H9 (cell line): Measurements from ENCODE around the gene FXYD2. TPM values are rescaled to one million over a fixed set of nuclear protein-coding genes. Genes with fewer than 3 reads are reported as not detected.

ENCODE experiments used
- DNase-seq: peaks from one replicate; pipeline ENCODE4 v3.0.0-alpha.2; 2017
- H2AFZ ChIP-seq: one replicate; pipeline ENCODE4 v1.6.1; 2013; ENCODE audit warnings: mild to moderate bottlenecking, low read length, control low read depth, moderate library complexity
- H2AK5ac ChIP-seq: 2 replicates; pipeline ENCODE4 v1.6.1; 2013; ENCODE audit warnings: low read length, control low read depth, mixed read lengths; ENCODE audit not compliant: insufficient read length
- H2BK120ac ChIP-seq: one replicate; pipeline ENCODE4 v1.6.1; 2013; ENCODE audit warnings: low read depth, mild to moderate bottlenecking, low read length, control low read depth, inconsistent platforms; ENCODE audit not compliant: poor library complexity, severe bottlenecking
- H2BK12ac ChIP-seq: 2 replicates; pipeline ENCODE4 v1.6.1; 2013; ENCODE audit warnings: low read length, control low read depth, mixed read lengths, low read depth; ENCODE audit not compliant: insufficient read length
- H2BK15ac ChIP-seq: 2 replicates; pipeline ENCODE4 v1.6.1; 2013; ENCODE audit warnings: low read depth, low read length, control low read depth
- H2BK20ac ChIP-seq: one replicate; pipeline ENCODE4 v1.6.1; 2013; ENCODE audit warnings: low read depth, mild to moderate bottlenecking, low read length, control low read depth, inconsistent platforms; ENCODE audit not compliant: poor library complexity, severe bottlenecking
- H2BK5ac ChIP-seq: 2 replicates; pipeline ENCODE4 v1.6.1; 2013; ENCODE audit warnings: low read length, control low read depth, mixed read lengths; ENCODE audit not compliant: insufficient read length
- H3K14ac ChIP-seq: 2 replicates; pipeline ENCODE4 v1.6.1; 2013; ENCODE audit warnings: low read length, control low read depth; ENCODE audit not compliant: insufficient read depth
- H3K18ac ChIP-seq: 2 replicates; pipeline ENCODE4 v1.6.1; 2013; ENCODE audit warnings: low read depth, mild to moderate bottlenecking, mixed read lengths, low read length, control low read depth; ENCODE audit not compliant: insufficient read length
- H3K23ac ChIP-seq: 2 replicates; pipeline ENCODE4 v1.6.1; 2013; ENCODE audit warnings: low read length, control low read depth, mixed read lengths, low read depth; ENCODE audit not compliant: insufficient read length
- H3K23me2 ChIP-seq: 2 replicates; pipeline ENCODE4 v1.6.1; 2013; ENCODE audit warnings: low read depth, mild to moderate bottlenecking, mixed read lengths, low read length, control low read depth; ENCODE audit not compliant: insufficient read length, poor library complexity, severe bottlenecking
- H3K27ac ChIP-seq: 2 replicates; pipeline ENCODE4 v1.5.1; 2013; ENCODE audit warnings: low read length, control low read depth, mixed read lengths, low read depth; ENCODE audit not compliant: insufficient read length
- H3K27me3 ChIP-seq: 2 replicates; pipeline ENCODE4 v1.6.1; 2013; ENCODE audit warnings: low read length, control low read depth, inconsistent platforms; ENCODE audit not compliant: insufficient read depth
- H3K4ac ChIP-seq: 2 replicates; pipeline ENCODE4 v1.6.1; 2013; ENCODE audit warnings: low read depth, mild to moderate bottlenecking, control low read depth, inconsistent platforms, low read length, moderate library complexity
- H3K4me1 ChIP-seq: 2 replicates; pipeline ENCODE4 v1.6.1; 2013; ENCODE audit warnings: low read length, control low read depth, inconsistent platforms; ENCODE audit not compliant: insufficient read depth
- H3K4me2 ChIP-seq: 2 replicates; pipeline ENCODE4 v1.6.1; 2013; ENCODE audit warnings: low read length, control low read depth, mixed read lengths; ENCODE audit not compliant: insufficient read length, insufficient read depth
- H3K56ac ChIP-seq: 2 replicates; pipeline ENCODE4 v1.6.1; 2013; ENCODE audit warnings: low read depth, mild to moderate bottlenecking, mixed read lengths, low read length, control low read depth; ENCODE audit not compliant: insufficient read length
- H3K79me1 ChIP-seq: 2 replicates; pipeline ENCODE4 v1.6.1; 2013; ENCODE audit warnings: low read depth, mild to moderate bottlenecking, moderate library complexity, low read length, control low read depth, inconsistent platforms; ENCODE audit not compliant: insufficient read depth, poor library complexity, severe bottlenecking
- H3K79me2 ChIP-seq: 2 replicates; pipeline ENCODE4 v1.6.1; 2013; ENCODE audit warnings: low read length, control low read depth, inconsistent platforms; ENCODE audit not compliant: insufficient read depth
- H3K9ac ChIP-seq: 2 replicates; pipeline ENCODE4 v1.6.1; 2013; ENCODE audit warnings: low read length, control low read depth, mixed read lengths; ENCODE audit not compliant: insufficient read length; ENCODE audit errors: extremely low read depth
- H3K9me3 ChIP-seq: one replicate; pipeline ENCODE4 v1.6.1; 2013; ENCODE audit warnings: low read depth, low read length, inconsistent platforms; ENCODE audit not compliant: control insufficient read depth
- H3T11ph ChIP-seq: one replicate; pipeline ENCODE4 v1.6.1; 2013; ENCODE audit warnings: mild to moderate bottlenecking, low read length, control low read depth, inconsistent platforms
- H4K20me1 ChIP-seq: one replicate; pipeline ENCODE4 v1.6.1; 2013; ENCODE audit not compliant: control insufficient read depth, insufficient read length, insufficient read depth
- H4K5ac ChIP-seq: 2 replicates; pipeline ENCODE4 v1.6.1; 2013; ENCODE audit warnings: low read depth, mild to moderate bottlenecking, mixed read lengths, low read length, control low read depth; ENCODE audit not compliant: insufficient read length
- H4K8ac ChIP-seq: replicated peaks from 2 replicates; pipeline ENCODE4 v1.6.1; 2013; ENCODE audit warnings: low read length, control low read depth, mixed read lengths, low read depth; ENCODE audit not compliant: insufficient read length
- H4K91ac ChIP-seq: 2 replicates; pipeline ENCODE4 v1.6.1; 2013; ENCODE audit warnings: low read depth, mild to moderate bottlenecking, moderate library complexity, mixed read lengths, low read length, control low read depth; ENCODE audit not compliant: insufficient read length
- H3K27ac Mint-ChIP-seq, 3 experiments: 2 replicates in 2 of 3; 3 replicates in 1 of 3; pipeline ENCODE4 v1.8.0; 2020 to 2021; ENCODE audit warnings: mixed read lengths in 3 of 3, mild to moderate bottlenecking in 1 of 3, moderate library complexity in 1 of 3
- H3K27me3 Mint-ChIP-seq: 2 replicates; pipeline ENCODE4 v1.8.0; 2021; ENCODE audit warnings: low read depth, mild to moderate bottlenecking, moderate library complexity, mixed read lengths
- H3K36me3 Mint-ChIP-seq, 3 experiments: 2 replicates in 2 of 3; 3 replicates in 1 of 3; pipeline ENCODE4 v1.8.0; 2020 to 2021; ENCODE audit warnings: low read depth in 3 of 3, mixed read lengths in 3 of 3; ENCODE audit not compliant: insufficient read depth in 1 of 3
- H3K4me1 Mint-ChIP-seq, 2 experiments: 2 replicates each; pipeline ENCODE4 v1.8.0; 2020; ENCODE audit warnings: mixed read lengths in 2 of 2
- H3K4me3 Mint-ChIP-seq, 2 experiments: 2 replicates in 1 of 2; 3 replicates in 1 of 2; pipeline ENCODE4 v1.8.0; 2020 to 2021; ENCODE audit warnings: mild to moderate bottlenecking in 2 of 2, mixed read lengths in 2 of 2, moderate library complexity in 1 of 2
- H3K9me3 Mint-ChIP-seq, 2 experiments: 2 replicates in 1 of 2; 3 replicates in 1 of 2; pipeline ENCODE4 v1.8.0; 2020; ENCODE audit warnings: mild to moderate bottlenecking in 2 of 2, mixed read lengths in 2 of 2, moderate library complexity in 1 of 2
- WGBS: extraction: QIAGEN DNeasy Blood & Tissue Kit; methylation state at CpG from one replicate; pipeline ENCODE4 v1.1.7; 2013; ENCODE audit warnings: missing lambda C conversion rate, low lambda C conversion rate, mixed read lengths; ENCODE audit not compliant: insufficient read length; ENCODE audit errors: extremely low coverage; 5-methylcytosine and 5-hydroxymethylcytosine counted together
- total RNA-seq: library from RNA; stranded (reverse); gene quantifications from 2 replicates; pipeline ENCODE4 v1.2.1, GENCODE V29; 2021
- TF ChIP-seq, protein P1 (sequence below): fragments of 200-600 bp; sonication (generic); conservative IDR thresholded peaks from 3 replicates; pipeline ENCODE4 v1.8.0; 2021; ENCODE audit warnings: antibody characterized with exemption, mild to moderate bottlenecking

Gene FXYD2
- total RNA-seq, 1 experiment from 2014 or later, result 0.79 TPM

DNA sequence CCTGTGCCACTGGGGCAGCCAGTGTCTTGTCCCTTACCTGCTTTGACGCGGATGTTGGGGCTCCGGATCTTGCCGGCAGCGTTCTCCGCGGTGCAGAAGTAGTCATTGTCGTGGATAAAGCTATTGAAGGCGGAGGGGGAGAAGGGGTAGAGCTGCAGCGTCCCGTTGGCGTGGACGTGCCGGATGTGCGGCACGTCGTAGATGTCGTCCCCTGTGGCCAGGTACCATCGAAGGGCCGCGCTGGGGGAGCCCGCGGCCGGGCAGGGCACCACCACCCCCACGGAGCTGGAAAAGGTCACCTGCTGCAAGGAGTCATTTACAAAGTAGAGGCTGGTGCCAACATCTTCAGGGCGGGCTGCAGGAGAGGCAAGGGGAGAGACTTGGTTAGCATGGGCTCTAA, 44.1 kb downstream of the FXYD2 start:
- H2AFZ ChIP-seq, result no peak overlapping the region
- H2BK5ac ChIP-seq, result no peak overlapping the region
- no peak overlapping the region for H2BK12ac ChIP-seq
- H3K9me3 ChIP-seq, result no peaks in the 10 kb centered on the region
- H3K79me1 ChIP-seq, result no peaks in the 10 kb centered on the region
- no peak overlapping the region for H4K91ac ChIP-seq
- WGBS, result no CpG with 5 or more reads among the region's 26 CpGs
- no peaks in the 10 kb centered on the region for H4K20me1 ChIP-seq
- no peak overlapping the region for H2BK15ac ChIP-seq
- H3K23me2 ChIP-seq, result no peaks in the 10 kb centered on the region
- no peak overlapping the region for H2BK20ac ChIP-seq
- no peak overlapping the region for H3K9ac ChIP-seq
- no peaks in the 10 kb centered on the region for H3K79me2 ChIP-seq
- no peaks in the 10 kb centered on the region for H3K27me3 ChIP-seq
- peaks cover 56% of the 10 kb centered on the region for H3K27me3 Mint-ChIP-seq
- H3K36me3 Mint-ChIP-seq, result no peaks in the 10 kb centered on the region
- H3K9me3 Mint-ChIP-seq, result no peaks in the 10 kb centered on the region
- H3K4ac ChIP-seq, result no peak overlapping the region
- H3K4me3 Mint-ChIP-seq, result no peak overlapping the region
- TF ChIP-seq, protein P1, sequence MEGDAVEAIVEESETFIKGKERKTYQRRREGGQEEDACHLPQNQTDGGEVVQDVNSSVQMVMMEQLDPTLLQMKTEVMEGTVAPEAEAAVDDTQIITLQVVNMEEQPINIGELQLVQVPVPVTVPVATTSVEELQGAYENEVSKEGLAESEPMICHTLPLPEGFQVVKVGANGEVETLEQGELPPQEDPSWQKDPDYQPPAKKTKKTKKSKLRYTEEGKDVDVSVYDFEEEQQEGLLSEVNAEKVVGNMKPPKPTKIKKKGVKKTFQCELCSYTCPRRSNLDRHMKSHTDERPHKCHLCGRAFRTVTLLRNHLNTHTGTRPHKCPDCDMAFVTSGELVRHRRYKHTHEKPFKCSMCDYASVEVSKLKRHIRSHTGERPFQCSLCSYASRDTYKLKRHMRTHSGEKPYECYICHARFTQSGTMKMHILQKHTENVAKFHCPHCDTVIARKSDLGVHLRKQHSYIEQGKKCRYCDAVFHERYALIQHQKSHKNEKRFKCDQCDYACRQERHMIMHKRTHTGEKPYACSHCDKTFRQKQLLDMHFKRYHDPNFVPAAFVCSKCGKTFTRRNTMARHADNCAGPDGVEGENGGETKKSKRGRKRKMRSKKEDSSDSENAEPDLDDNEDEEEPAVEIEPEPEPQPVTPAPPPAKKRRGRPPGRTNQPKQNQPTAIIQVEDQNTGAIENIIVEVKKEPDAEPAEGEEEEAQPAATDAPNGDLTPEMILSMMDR, result no peak
- H4K8ac ChIP-seq, result no peak overlapping the region
- no peak overlapping the region for H3K23ac ChIP-seq
- no peaks in the 10 kb centered on the region for H3K4me1 ChIP-seq
- H3K27ac ChIP-seq, result no peak overlapping the region
- no peak overlapping the region for H3K18ac ChIP-seq
- H2AK5ac ChIP-seq, result no peak overlapping the region
- no peak overlapping the region; the same call in 1 of the 2 replicates for H3K14ac ChIP-seq
- no peak overlapping the region for H3K27ac Mint-ChIP-seq
- no peak overlapping the region for H3K56ac ChIP-seq
- H2BK120ac ChIP-seq, result no peak overlapping the region
- peaks cover 0 to 11% of the 10 kb centered on the region in 2 experiments; a peak in 2 of 4 replicates for H3K4me1 Mint-ChIP-seq
- no peak overlapping the region for H3T11ph ChIP-seq
- H4K5ac ChIP-seq, result no peak overlapping the region
- DNase-seq, result no peak
- no peak overlapping the region for H3K4me2 ChIP-seq
